GM12865 (cell line): ENCODE measurements around the gene PDE4D.
"Not testable (repeated sequence)": the region's sequence is repeated elsewhere in the genome, so short reads cannot be mapped to it uniquely, and the experiment has no call there.

ENCODE experiments used
- DNase-seq: peaks from one replicate; pipeline ENCODE4 v3.0.0; 2010; ENCODE audit warnings: low read depth
- H3K4me3 ChIP-seq: 2 replicates; pipeline ENCODE4 v1.5.1; 2011; ENCODE audit warnings: mild to moderate bottlenecking, low read depth, low read length, control low read depth
- TF ChIP-seq, protein P1 (sequence below): IDR thresholded peaks from 2 replicates; pipeline ENCODE4 v1.5.1; 2011; ENCODE audit warnings: low read length, control low read depth, low read depth, inconsistent platforms; ENCODE audit not compliant: insufficient read depth; ENCODE audit errors: missing control alignments

The PDE4D gene

DNA sequence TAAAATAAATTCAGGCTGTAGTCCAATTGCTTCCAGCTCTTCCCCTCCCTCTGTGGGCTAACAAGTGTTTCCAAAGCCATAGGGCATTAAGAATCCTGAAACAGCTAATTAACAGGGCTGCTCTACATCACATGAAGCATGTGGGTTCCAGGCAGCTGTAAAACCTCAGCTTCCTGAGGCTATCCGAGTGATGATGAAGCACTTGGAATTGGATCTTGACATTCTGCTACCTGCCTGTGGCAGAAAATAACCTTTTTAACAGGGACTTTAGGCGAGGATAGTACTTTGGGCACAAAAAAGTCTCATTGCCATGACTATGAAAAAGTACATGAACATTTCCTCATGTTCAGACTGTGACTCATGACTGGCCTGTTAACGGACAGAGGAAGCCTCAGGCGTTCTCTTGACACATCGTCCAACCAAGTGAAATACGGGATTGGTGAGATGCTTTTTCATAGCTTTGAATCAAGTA lies 107.2 kb downstream of the PDE4D start:
- no peak for DNase-seq
- TF ChIP-seq, protein P1, sequence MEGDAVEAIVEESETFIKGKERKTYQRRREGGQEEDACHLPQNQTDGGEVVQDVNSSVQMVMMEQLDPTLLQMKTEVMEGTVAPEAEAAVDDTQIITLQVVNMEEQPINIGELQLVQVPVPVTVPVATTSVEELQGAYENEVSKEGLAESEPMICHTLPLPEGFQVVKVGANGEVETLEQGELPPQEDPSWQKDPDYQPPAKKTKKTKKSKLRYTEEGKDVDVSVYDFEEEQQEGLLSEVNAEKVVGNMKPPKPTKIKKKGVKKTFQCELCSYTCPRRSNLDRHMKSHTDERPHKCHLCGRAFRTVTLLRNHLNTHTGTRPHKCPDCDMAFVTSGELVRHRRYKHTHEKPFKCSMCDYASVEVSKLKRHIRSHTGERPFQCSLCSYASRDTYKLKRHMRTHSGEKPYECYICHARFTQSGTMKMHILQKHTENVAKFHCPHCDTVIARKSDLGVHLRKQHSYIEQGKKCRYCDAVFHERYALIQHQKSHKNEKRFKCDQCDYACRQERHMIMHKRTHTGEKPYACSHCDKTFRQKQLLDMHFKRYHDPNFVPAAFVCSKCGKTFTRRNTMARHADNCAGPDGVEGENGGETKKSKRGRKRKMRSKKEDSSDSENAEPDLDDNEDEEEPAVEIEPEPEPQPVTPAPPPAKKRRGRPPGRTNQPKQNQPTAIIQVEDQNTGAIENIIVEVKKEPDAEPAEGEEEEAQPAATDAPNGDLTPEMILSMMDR, result no peak
- no peak overlapping the region for H3K4me3 ChIP-seq

DNA sequence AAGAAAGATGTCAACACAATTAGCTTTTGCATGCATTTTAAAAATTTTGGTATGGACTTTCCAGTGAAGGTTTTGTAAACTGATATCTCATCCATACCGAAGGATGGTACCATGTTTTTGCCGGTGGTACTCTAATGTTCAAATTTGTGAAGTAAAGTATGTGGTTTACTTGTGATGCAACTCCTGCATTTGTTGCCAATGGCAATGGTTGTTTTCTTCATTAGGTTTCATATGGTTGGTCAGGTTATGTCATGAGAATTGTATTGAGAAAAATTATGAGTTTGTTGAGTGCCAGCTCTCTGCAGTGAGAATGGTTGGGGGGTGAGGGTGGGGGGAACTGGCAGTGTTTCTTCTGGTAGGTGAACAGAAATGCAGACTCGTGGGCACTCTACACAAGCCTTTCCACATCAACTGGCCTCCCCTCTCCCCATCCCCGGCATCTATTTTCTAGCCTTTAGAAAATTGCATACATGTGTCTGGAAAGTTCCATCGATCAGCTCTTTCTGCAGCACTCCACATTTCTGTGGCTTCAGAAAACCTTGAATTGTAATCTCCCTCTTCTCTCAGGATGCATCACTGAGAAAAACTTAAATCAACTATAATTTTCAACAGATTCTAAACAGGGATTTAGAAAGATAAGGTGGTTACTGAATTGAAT lies 107.7 kb downstream of the PDE4D start:
- TF ChIP-seq, protein P1, result no peak
- H3K4me3 ChIP-seq, result no peak overlapping the region
- no peak for DNase-seq

DNA sequence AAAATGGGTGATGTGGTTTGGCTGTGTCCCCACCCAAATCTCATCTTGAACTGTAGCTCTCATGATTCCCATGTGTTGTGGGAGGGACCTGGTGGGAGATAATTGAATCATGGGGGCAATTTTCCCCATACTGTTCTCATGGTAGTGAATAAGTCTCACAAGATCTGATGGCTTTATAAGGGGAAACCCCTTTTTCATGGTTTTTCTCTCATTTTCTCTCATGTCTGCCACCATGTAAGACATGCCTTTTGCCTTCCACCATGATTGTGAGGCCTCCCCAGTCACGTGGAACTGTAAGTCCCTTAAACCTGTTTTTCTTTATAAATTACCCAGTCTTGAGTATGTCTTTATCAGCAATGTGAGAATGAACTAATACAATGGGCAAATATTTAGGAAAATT lies 108.8 kb downstream of the PDE4D start:
- H3K4me3 ChIP-seq, DNase-seq: not testable (repeated sequence)

DNA sequence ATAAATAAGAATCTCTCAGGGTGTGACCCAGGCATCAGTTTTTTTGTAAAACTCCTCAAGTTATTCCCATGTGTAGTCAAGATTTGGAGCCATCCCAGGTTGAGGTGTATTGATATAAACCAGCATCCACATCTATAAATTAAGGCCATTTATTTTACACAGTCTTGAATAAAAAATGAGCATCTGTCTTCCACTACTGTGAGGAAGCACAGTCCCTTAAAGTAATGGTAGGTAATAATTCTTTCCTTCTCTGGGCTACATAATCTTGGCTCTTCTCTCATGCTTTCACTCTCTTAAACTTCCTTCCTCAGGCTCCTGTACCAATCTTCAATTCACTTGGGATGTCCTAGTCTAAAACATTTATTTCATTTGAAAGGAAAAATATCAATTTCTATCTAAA lies 110.3 kb downstream of the PDE4D start:
- DNase-seq, result no peak
- H3K4me3 ChIP-seq, result no peak overlapping the region
- TF ChIP-seq, protein P1, result no peak

DNA sequence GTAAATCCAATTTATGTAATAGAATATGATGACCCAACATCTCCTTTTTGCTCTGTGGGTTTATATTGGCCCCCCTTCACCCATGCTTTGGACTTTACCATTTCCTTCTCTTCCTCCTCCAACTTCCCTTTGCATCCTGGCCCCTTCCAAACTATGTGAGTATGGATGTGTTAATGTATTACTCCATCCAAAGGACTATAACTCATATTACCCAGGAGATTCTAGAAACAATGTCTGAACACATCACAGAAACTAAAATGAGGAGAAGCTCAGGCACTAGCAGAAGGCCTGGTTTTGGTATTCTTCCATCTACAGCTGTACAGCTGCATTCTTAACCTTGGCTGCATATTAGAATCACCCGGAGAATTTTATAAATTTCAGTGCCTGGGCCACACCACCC lies 110.7 kb downstream of the PDE4D start:
- no peak overlapping the region for H3K4me3 ChIP-seq
- TF ChIP-seq, protein P1, result no peak
- no peak for DNase-seq

DNA sequence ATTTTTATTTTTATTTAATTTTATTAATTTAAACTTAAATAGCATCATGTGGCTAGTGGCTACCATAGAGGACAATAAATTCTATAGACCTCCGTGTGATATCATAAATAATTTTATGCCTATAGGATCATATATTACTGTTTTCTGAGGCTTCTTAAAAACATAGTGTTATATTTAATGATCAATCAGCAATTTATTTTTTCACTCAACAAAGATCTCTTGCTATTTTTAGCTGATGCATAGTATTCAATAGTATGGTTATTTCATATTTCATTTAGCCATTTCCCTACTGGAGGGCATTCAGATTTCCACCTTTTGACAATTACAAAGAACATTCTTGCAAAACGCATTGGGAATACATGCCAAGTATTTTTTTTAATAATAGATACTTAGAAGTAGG lies 114.1 kb downstream of the PDE4D start:
- no peak for DNase-seq
- TF ChIP-seq, protein P1, result no peak
- no peak overlapping the region for H3K4me3 ChIP-seq

DNA sequence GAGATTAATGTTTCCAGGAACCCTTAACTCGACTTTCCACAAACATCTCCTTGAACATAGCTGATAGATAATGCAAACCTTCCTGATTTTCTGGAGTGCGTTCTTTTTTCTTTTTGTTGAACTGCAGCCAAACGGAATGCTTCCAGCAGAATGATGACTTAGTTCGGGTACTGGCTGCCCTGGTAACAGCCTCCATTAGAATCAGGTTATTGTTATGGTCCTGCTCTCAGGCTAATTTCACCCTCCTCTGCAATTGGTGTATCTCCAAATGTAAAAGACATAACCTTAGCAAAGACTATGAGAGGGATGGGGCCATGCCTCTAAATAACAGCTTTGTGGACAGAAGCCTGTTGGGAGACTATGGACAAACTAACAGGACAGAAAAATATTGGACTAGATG lies 116.5 kb downstream of the PDE4D start:
- TF ChIP-seq, protein P1, result no peak
- no peak for DNase-seq
- no peak overlapping the region for H3K4me3 ChIP-seq

DNA sequence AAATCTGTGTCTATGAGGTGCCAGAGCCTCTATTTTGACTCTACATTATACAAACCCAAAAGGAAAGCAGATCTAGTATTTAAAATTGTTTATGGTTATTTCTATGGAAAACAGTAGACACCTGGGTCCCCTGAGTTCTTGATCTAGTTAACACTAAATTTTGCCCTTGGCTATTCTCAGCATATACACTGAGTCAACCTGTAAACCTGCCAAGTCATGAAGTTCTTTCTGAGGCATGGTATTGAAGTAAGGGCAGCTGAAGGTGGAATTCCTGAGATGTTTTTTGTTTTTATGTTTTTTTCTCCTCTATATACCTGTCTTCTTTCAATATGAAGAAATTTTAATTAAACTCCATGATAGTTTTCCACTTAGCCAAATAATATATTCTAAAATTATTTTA lies 120.2 kb downstream of the PDE4D start:
- TF ChIP-seq, protein P1, result no peak
- no peak overlapping the region for H3K4me3 ChIP-seq
- no peak for DNase-seq
